H1 (cell line): ENCODE data around the gene CCT5. TPM values are rescaled to one million over a fixed set of nuclear protein-coding genes. Genes with fewer than 3 reads are reported as not detected.

ENCODE experiments used
- BRCA1 ChIP-seq: IDR thresholded peaks from 2 replicates; pipeline ENCODE4 v1.6.1; 2012; ENCODE audit warnings: low read depth, low read length, improper control_type of control experiment
- CBX8 ChIP-seq: fragments of 300-800, 300-1000 bp; sonication (generic); IDR thresholded peaks from 2 replicates; pipeline ENCODE4 v1.7.1; 2016; ENCODE audit warnings: low read depth, low read length, borderline replicate concordance
- EGR1 ChIP-seq: IDR thresholded peaks from 2 replicates; pipeline ENCODE4 v1.6.1; 2011; ENCODE audit warnings: low read depth, low read length, borderline replicate concordance
- MAFK ChIP-seq: IDR thresholded peaks from 2 replicates; pipeline ENCODE4 v1.6.1; 2012; ENCODE audit warnings: low read depth, mild to moderate bottlenecking, improper control_type of control experiment, low read length
- POLR2A ChIP-seq, 2 experiments: IDR thresholded peaks; 1 replicate in 1 of 2; 2 replicates in 1 of 2; pipeline ENCODE4 v1.6.1; 2011; ENCODE audit warnings: low read depth in 2 of 2, low read length in 2 of 2, mild to moderate bottlenecking in 2 of 2; ENCODE audit errors: control extremely low read depth in 1 of 2
- RAD21 ChIP-seq, 2 experiments: IDR thresholded peaks in 1 of 2; conservative IDR thresholded peaks in 1 of 2; 2 replicates each; pipeline ENCODE4 v1.6.1; 2011; ENCODE audit warnings: low read depth in 2 of 2, low read length in 2 of 2, improper control_type of control experiment in 1 of 2, inconsistent platforms in 1 of 2, mild to moderate bottlenecking in 1 of 2, moderate library complexity in 1 of 2
- RNF2 ChIP-seq: fragments of 200-900, 300-1000 bp; sonication (generic); IDR thresholded peaks from 2 replicates; pipeline ENCODE4 v1.7.1; 2016; ENCODE audit warnings: borderline replicate concordance, low read depth, mild to moderate bottlenecking, antibody characterized with exemption, low read length; ENCODE audit not compliant: poor library complexity, severe bottlenecking; ENCODE audit errors: missing control alignments
- SIRT6 ChIP-seq: IDR thresholded peaks from one replicate; pipeline ENCODE4 v1.7.1; 2012; ENCODE audit warnings: low read length, inconsistent platforms
- TCF12 ChIP-seq: IDR thresholded peaks from 2 replicates; pipeline ENCODE4 v1.6.1; 2011; ENCODE audit warnings: low read depth, mild to moderate bottlenecking, low read length
- polyA plus RNA-seq, 7 experiments: library from polyadenylated mRNA; depleted of rRNA in 3 of 7; stranded (reverse) in 5 of 7; unstranded in 2 of 7; fragments of >200 nt in 5 of 7; fragments of 200-250 nt in 2 of 7; gene quantifications; 1 replicate in 5 of 7; 2 replicates in 1 of 7; 4 replicates in 1 of 7; pipeline versions ENCODE4 v1.2.1 to v1.2.3, GENCODE V29; 2011 to 2013; ENCODE audit warnings: missing spikeins in 2 of 7, mixed read lengths in 2 of 7
- total RNA-seq: library from RNA; stranded (reverse); fragmentation: NEBNext Ultra II Directional; extraction: Animal tissue kit (Norgen Biotek cat#: 25700); gene quantifications from 2 replicates; pipeline ENCODE4 v1.2.1, GENCODE V29; 2021
- TF ChIP-seq, protein P1 (sequence below): IDR thresholded peaks from 2 replicates; pipeline ENCODE4 v1.6.1; 2012; ENCODE audit warnings: inconsistent platforms

Gene CCT5
- total and polyA plus RNA-seq, 2 of the 8 experiments (the other 6 are each of a cell fraction or from before 2014, with no cell fraction given): 425 to 549 TPM

DNA sequence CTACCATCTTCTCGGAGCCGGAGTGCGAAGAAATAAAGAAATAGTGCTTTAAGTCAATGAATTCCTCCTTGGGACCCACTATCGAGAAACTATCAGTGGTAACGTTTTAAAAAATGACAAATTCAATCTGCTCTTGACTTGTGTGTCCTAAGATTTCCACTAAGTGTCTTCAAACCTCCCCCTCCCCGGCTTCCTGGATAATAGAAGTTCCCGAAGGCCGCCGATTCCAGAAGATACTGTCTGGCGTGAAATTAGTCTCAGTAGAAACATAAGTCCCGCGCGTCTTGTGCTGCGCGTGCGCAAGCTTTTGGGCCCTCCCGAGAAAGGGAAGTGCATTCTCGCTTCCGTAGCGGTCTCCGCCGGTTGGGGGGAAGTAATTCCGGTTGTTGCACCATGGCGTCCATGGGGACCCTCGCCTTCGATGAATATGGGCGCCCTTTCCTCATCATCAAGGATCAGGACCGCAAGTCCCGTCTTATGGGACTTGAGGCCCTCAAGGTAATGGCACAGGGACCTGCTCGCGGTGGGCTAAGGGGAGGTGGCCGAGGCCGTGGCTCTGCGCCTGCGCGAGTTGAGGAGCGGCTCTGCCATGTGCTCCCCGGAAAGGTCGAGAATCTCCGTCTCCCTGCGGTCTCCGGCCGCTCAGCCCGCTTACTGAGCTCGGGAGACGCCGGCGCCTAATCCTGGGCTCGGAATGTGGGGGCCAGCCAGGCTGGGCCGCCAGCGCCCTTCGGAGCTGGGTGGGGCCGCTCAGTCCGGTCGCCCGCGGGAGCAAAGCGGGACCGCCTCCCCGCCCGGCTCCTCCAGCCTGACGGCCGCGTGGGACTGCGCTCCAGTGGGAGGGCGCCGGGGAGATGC lies at the start of gene CCT5 (continued):
- TF ChIP-seq CBX8 (no peak), RAD21 (IDR thresholded peaks at IDR 0.05 in 1 of 2, conservative IDR thresholded peaks at IDR 0.05 in 1 of 2; ENCODE audit: low read depth in 2 of 2, low read length in 2 of 2) (no peak), EGR1 (no peak), SIRT6 (no peak), POLR2A (IDR thresholded peaks at IDR 0.05; ENCODE audit: control extremely low read depth in 1 of 2, low read depth in 2 of 2, low read length in 2 of 2) (peak; percentile 86 to 91), RNF2 (no peak), BRCA1 (no peak), TCF12 (no peak), MAFK (no peak)
- TF ChIP-seq, protein P1, sequence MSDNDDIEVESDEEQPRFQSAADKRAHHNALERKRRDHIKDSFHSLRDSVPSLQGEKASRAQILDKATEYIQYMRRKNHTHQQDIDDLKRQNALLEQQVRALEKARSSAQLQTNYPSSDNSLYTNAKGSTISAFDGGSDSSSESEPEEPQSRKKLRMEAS: peak; percentile 96
